T-helper 2 cell treated with Interferon-gamma antibody and Interleukin-4, amounts not matched to agents 5 μg/mL and 100 μg/mL, for 36 hours (primary cell): ENCODE measurements around the gene SESN2.

Experiments used
- DNase-seq: peaks from one replicate; pipeline ENCODE4 v3.0.0; 2021; ENCODE audit warnings: low spot score
- H3K27ac Mint-ChIP-seq: one replicate; pipeline ENCODE4 v1.8.0; 2021; ENCODE audit warnings: mild to moderate bottlenecking, mixed read lengths
- H3K27me3 Mint-ChIP-seq: one replicate; pipeline ENCODE4 v1.8.0; 2021; ENCODE audit warnings: low read depth, mixed read lengths
- H3K36me3 Mint-ChIP-seq: one replicate; pipeline ENCODE4 v1.8.0; 2021; ENCODE audit warnings: low read depth, mixed read lengths
- H3K4me1 Mint-ChIP-seq: one replicate; pipeline ENCODE4 v1.8.0; 2021; ENCODE audit warnings: low read depth, mixed read lengths
- H3K4me3 Mint-ChIP-seq: one replicate; pipeline ENCODE4 v1.8.0; 2022; ENCODE audit warnings: mild to moderate bottlenecking, moderate library complexity, mixed read lengths
- H3K9me3 Mint-ChIP-seq: one replicate; pipeline ENCODE4 v1.8.0; 2021; ENCODE audit warnings: mixed read lengths

The SESN2 gene

DNA sequence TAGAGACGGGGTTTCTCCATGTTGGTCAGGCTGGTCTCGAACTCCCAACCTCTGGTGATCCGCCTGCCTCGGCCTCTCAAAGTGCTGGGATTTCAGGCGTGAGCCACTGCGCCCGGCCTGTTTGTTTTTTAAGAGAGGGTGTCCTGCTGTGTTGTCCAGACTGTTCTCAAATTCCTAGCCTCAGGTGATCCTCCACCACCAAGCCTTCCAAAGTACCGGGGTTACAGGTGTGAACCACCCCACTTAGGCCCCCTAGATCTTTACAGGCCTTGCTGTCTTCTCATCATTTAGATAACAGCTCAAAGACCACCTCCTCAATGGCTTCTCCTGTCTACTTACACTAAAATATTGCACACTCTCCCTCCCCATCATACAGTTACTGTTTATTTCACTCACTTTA is 6.3 kb downstream of the SESN2 start:
- no peak for DNase-seq
- H3K9me3 Mint-ChIP-seq: no peaks in the 10 kb centered on the region
- peaks cover 4% of the 10 kb centered on the region for H3K27me3 Mint-ChIP-seq
- peaks cover 4% of the 10 kb centered on the region for H3K36me3 Mint-ChIP-seq
- H3K4me3 Mint-ChIP-seq: no peak overlapping the region
- H3K4me1 Mint-ChIP-seq: peaks cover 15% of the 10 kb centered on the region
- H3K27ac Mint-ChIP-seq: no peak overlapping the region

DNA sequence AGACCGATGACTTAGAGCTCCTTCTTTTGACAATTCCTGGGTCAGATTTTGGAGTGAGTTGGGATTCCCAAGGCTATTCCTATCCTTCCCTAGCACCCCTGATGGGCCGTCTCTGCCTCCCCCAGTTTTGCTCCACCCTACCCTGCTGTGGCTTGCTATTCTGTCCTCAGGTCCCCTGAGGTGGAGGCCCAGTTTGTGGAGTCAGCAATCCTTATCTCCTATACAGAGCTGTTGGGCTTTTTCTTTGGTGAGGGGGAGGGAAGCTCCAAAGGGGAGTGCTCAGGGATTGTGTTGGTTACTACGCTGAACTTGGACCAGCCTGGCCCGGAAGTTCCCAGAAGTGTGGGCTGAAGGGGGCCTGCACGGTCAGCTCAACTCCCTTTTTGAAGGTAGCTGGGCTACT is 7.6 kb downstream of the SESN2 start:
- H3K4me1 Mint-ChIP-seq: peaks cover 6% of the 10 kb centered on the region
- no peaks in the 10 kb centered on the region for H3K9me3 Mint-ChIP-seq
- H3K36me3 Mint-ChIP-seq: peaks cover 5% of the 10 kb centered on the region
- H3K4me3 Mint-ChIP-seq: no peak overlapping the region
- H3K27me3 Mint-ChIP-seq: no peaks in the 10 kb centered on the region
- no peak for DNase-seq
- no peak overlapping the region for H3K27ac Mint-ChIP-seq

DNA sequence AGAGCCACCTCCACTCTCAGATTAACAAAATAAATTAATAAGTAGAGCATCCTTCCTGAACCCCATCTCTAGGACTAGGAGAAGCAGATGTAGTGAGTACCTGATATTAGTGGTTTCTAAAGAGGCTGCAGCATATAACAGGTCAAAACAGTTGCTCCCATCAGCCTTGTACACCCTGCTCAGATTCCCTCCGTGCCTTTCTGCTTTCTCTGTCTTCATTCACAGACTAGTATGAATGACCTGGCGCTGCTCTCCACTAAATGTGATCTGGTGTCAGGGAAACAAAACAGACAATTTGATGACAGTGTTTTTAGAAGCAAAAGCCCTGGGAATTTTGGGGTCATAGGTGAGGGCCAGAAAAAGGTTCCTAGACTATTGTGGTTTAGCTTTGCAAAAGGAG is 8.3 kb downstream of the SESN2 start:
- Mint-ChIP-seq H3K4me3 (no peak overlapping the region), H3K27ac (no peak overlapping the region), H3K27me3 (no peaks in the 10 kb centered on the region), H3K4me1 (peaks cover 6% of the 10 kb centered on the region), H3K9me3 (no peaks in the 10 kb centered on the region), H3K36me3 (peaks cover 5% of the 10 kb centered on the region)
- DNase-seq: no peak

DNA sequence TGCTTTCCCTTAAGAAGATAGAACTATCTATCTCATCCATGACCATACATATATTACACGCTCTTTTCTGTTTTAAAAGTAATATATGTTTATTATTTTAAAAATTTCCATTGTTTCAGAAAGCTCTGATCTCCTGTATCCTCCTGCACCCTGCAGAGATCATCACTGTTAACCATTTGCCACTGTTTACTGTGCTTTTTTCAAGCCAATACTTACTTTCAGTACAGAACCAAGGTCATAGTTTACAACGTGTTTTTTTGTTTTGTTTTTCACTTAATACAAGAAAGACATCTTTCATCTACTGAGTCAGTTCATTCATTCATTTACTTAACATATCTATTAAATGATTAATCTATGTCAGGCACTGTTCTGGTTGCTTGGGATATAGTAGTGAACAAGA is 10.2 kb downstream of the SESN2 start:
- Mint-ChIP-seq H3K27me3 (no peaks in the 10 kb centered on the region), H3K9me3 (no peaks in the 10 kb centered on the region), H3K27ac (no peak overlapping the region), H3K4me3 (no peak overlapping the region), H3K36me3 (peaks cover 2% of the 10 kb centered on the region), H3K4me1 (peaks cover 2% of the 10 kb centered on the region)
- DNase-seq: no peak

DNA sequence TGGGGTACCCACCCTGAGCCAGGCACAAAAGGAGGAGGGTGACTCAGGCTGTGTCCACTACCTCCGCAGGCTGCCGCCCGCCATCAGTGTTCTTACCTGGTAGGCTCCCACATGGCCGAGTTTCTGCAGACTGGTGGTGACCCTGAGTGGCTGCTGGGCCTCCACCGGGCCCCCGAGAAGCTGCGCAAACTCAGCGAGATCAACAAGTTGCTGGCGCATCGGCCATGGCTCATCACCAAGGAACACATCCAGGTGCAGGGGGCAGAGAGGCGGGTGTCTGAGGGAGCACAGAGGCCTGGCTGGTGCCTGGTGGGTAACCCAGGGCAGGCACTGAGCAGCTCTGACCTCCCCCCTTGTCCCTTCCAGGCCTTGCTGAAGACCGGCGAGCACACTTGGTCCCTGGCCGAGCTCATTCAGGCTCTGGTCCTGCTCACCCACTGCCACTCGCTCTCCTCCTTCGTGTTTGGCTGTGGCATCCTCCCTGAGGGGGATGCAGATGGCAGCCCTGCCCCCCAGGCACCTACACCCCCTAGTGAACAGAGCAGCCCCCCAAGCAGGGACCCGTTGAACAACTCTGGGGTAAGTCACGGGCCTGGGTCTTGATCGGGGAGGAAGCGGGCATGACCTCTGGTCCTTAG is 13.0 kb downstream of the SESN2 start:
- peaks cover 2% of the 10 kb centered on the region for H3K4me1 Mint-ChIP-seq
- no peak for DNase-seq
- no peak overlapping the region for H3K27ac Mint-ChIP-seq
- no peaks in the 10 kb centered on the region for H3K27me3 Mint-ChIP-seq
- H3K9me3 Mint-ChIP-seq: no peaks in the 10 kb centered on the region
- H3K36me3 Mint-ChIP-seq: peaks cover 8% of the 10 kb centered on the region
- H3K4me3 Mint-ChIP-seq: no peak overlapping the region

DNA sequence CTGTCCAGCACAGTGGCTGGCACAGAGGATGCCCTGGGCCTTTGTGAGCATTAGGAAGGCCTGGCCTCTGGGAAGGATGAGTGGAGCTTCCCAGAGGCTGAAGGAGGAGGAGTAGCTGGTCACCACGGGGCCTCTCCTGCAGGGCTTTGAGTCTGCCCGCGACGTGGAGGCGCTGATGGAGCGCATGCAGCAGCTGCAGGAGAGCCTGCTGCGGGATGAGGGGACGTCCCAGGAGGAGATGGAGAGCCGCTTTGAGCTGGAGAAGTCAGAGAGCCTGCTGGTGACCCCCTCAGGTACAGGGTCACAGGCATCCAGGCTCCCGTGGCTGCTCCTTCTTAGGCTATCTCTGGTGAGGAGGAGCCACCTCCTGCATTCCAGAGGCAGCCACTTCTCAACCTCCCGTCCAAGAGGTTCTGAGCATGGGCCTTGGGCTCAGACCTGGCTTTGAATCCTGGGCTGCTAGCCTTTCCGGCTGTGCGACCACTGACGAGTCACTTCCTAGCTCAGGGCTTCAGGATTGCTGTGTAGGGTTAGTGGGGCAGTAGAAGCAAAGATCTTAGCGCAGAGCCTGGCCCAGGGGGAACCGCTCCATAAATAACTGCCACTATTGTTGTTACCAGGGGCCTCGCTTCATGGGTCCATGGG is 14.0 kb downstream of the SESN2 start:
- no peak for DNase-seq
- Mint-ChIP-seq H3K27ac (no peak overlapping the region), H3K4me3 (no peak overlapping the region), H3K36me3 (peaks cover 16% of the 10 kb centered on the region), H3K27me3 (no peaks in the 10 kb centered on the region), H3K9me3 (no peaks in the 10 kb centered on the region), H3K4me1 (no peaks in the 10 kb centered on the region)

DNA sequence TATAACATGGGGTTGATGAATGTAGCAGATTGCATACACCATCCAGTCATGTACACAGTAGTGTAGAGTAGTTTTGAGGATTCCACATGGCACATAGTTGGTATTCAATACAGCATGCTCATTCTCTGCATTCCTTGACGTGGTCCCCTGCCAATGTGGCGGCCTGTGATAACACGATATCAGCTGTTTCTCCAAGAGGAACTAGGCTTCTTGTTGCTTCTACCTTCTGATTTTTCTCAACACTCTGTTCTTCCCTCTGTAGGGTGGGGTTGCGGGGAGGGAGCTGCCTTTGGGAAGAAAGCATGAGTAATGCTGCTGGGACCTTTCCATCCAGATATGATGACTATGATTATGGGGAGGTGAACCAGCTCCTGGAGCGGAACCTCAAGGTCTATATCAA is 19.4 kb downstream of the SESN2 start:
- H3K9me3 Mint-ChIP-seq: no peaks in the 10 kb centered on the region
- H3K4me3 Mint-ChIP-seq: no peak overlapping the region
- peaks cover 26% of the 10 kb centered on the region for H3K36me3 Mint-ChIP-seq

DNA sequence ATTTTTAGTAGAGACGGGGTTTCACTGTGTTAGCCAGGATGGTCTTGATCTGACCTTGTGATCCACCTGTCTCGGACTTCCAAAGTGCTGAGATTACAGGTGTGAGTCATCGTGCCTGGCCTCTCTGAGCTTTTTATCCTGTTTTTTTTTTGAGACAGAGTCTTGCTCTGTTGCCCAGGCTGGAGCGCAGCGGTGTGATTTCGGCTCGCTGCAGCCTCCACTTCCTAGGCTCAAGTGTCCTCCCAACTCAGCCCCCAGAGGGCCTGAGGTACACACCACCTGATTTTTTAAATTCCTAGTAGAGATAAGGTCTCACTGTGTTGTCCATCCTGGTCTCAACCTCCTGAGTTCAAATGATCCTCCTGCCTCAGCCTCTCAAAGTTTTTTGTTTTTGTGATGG is 20.4 kb downstream of the SESN2 start:
- Mint-ChIP-seq H3K27ac (no peak overlapping the region), H3K27me3 (no peaks in the 10 kb centered on the region), H3K4me3 (no peak overlapping the region), H3K36me3 (peaks cover 26% of the 10 kb centered on the region), H3K4me1 (peaks cover 4% of the 10 kb centered on the region), H3K9me3 (no peaks in the 10 kb centered on the region)
- DNase-seq: no peak

More for the DNA sequence above, 19.4 kb downstream of the SESN2 start:
- Mint-ChIP-seq H3K4me1 (peaks cover 4% of the 10 kb centered on the region), H3K27ac (no peak overlapping the region), H3K27me3 (no peaks in the 10 kb centered on the region)
- DNase-seq: no peak

DNA sequence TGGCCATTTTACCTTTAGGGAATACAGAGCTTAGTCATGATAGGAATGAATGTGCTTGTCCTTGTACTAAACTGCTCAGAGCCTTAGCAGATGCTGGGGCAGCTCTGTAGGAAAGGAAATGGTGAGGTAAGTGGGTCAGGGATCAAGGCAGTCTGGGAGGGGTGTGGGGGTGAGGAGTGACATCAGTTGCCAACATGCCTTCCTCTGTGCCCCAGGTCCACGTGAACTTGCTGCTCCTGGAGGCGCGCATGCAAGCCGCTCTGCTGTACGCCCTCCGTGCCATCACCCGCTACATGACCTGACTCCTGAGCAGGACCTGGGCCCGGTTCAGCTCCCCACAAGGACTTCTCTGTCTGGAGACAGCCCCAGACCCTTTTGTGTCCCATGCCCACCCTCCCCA is 21.2 kb downstream of the SESN2 start:
- H3K9me3 Mint-ChIP-seq: no peaks in the 10 kb centered on the region
- H3K4me3 Mint-ChIP-seq: no peak overlapping the region
- peaks cover 20% of the 10 kb centered on the region for H3K36me3 Mint-ChIP-seq
- H3K27me3 Mint-ChIP-seq: no peaks in the 10 kb centered on the region
- H3K4me1 Mint-ChIP-seq: peaks cover 4% of the 10 kb centered on the region
- no peak for DNase-seq
- no peak overlapping the region for H3K27ac Mint-ChIP-seq

DNA sequence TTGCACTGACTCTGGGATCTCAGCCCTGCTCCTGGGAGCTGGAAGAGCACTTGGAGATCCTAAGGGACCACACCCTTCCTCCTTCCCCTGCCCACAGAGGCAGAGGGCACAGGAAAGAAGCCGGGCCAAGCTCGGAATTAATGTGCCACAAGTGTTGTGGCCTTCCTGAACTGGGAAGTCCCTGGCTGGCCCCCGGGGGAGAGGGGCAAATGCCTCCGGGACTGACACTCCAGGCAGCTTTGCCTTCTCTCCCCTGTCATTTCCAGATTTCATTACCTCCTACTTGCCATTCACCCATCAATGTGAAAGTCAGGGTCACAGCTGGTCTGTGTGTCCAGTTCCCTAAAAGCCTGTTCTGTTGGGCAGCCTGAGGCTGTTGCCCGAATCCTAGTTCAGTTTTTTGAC is 21.7 kb downstream of the SESN2 start:
- Mint-ChIP-seq H3K9me3 (no peaks in the 10 kb centered on the region), H3K27ac (no peak overlapping the region), H3K4me1 (peaks cover 4% of the 10 kb centered on the region), H3K27me3 (no peaks in the 10 kb centered on the region), H3K4me3 (no peak overlapping the region), H3K36me3 (peaks cover 20% of the 10 kb centered on the region)
- DNase-seq: no peak

DNA sequence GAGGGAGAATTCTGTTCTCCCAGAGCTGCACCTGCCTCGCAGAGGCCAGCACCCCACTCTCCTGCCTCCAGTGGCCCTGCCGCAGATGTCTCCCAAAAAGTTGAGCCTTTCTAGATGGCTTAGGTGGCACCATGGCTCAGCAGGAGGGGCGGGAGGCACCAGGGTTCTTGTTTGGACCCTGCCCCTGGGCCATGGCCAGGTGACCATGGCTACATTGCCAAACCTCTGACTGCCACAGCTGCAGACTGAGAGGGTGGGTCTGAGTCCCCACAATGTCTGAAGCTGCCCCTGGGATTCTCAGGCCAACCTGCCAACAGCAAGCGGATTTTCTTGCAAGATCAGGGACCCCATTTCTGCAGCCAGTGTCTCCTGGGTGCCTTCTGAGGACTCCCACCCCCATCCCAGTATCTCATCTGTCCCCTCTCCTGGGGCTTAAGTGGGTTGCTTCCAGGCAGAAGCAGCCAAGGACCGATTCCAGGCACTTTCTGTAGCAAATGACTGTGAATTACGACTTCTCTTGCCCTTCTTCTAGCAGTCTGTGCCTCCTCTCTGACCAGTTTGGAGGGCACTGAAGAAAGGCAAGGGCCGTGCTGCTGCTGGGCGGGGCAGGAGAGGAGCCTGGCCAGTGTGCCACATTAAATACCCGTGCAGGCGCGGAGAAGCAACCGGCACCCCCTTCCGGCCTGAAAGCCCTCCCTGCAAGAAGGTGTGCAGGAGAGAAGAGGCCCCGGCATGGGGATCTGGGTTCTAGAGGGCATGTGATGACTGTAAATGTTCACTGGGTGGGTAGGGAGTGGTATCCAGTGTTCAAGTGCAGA is 22.5 kb downstream of the SESN2 start:
- H3K27me3 Mint-ChIP-seq: no peaks in the 10 kb centered on the region
- no peaks in the 10 kb centered on the region for H3K9me3 Mint-ChIP-seq
- peaks cover 20% of the 10 kb centered on the region for H3K36me3 Mint-ChIP-seq
- no peak overlapping the region for H3K27ac Mint-ChIP-seq
- H3K4me1 Mint-ChIP-seq: peaks cover 4% of the 10 kb centered on the region
- H3K4me3 Mint-ChIP-seq: no peak overlapping the region
- DNase-seq: no peak

DNA sequence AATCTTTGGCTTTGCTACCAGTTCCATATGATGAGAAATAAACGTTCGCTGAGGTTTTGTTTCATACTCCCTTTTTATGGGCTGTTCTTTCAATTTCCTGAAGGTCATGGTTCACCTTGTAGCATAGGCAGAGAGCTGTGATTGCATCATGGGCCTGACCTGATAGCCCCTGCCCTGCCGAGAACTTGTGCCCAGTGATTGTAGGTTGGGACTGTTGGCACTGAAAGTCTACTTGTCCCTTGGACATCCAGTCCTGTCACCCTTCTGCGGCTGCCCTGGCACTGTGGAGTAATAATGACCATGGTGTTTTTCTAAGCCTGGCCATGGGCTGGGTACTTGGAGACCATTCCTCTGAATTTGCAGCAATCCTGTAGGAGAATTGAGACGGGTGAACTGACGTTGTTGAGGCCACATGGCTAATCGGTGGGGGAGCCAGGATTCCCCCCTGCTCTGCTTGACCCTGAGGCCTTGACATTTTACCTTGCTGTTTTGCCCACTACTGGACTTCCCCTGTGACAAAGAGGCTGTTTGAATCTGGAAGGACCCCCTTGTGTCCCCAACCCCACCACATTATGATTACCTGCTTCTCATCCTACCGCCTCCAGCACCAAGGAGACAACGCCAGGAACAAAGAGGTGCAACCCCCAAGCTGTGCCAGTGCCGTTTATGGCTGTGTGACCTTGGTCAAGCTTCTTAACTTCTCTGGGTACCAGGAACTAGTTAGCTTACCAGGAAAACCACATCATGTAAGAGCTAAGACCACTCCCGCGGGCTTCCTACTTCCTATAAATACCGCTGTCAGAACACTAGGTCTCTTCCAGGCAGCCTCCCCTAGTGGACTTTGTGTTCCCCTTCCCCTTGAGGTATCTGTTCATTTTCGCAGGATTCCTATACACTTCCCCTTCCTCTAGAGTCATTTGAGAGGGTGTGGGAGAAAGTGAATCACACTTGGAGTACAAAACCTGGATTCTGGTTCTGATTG is 23.4 kb downstream of the SESN2 start:
- Mint-ChIP-seq H3K4me3 (no peak overlapping the region), H3K36me3 (peaks cover 16% of the 10 kb centered on the region), H3K27me3 (no peaks in the 10 kb centered on the region), H3K27ac (no peak overlapping the region), H3K4me1 (peaks cover 7% of the 10 kb centered on the region), H3K9me3 (no peaks in the 10 kb centered on the region)
- no peak for DNase-seq

DNA sequence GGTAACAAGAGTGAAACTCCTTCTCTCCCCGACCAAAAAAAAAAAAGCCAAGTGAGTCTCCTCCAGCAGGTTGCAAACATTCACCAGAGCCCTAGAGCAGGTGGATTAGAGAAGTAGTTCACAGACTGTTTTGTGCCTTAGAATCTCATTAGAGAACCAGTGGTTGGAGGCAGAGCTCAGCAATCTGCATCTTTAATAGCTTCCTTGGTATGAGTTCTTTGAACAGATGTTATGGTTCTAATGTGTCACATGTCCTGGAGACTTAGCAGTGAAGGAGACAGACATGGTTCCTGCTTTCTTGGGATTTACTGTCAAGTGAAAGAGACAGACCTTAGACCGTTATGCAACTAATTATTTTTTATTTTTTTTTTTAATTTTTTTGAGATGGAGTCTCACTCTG is 26.8 kb downstream of the SESN2 start:
- no peak overlapping the region for H3K4me3 Mint-ChIP-seq
- DNase-seq: no peak

More for the DNA sequence above, 26.8 kb downstream of the SESN2 start:
- H3K9me3 Mint-ChIP-seq: no peaks in the 10 kb centered on the region
- H3K4me1 Mint-ChIP-seq: peaks cover 7% of the 10 kb centered on the region
- H3K27ac Mint-ChIP-seq: no peak overlapping the region
- H3K36me3 Mint-ChIP-seq: peaks cover 5% of the 10 kb centered on the region
- H3K27me3 Mint-ChIP-seq: peaks cover 6% of the 10 kb centered on the region
